HS-27A (cell line): ENCODE data around the gene BIRC6.
"Not testable (repeated sequence)": the region's sequence is repeated elsewhere in the genome, so short reads cannot be mapped to it uniquely, and the experiment has no call there.

Experiments used
- DNase-seq: peaks from one replicate; pipeline ENCODE4 v3.0.0-alpha.2; 2012; ENCODE audit warnings: low read depth, missing footprints

Gene BIRC6

GRCh38 chr2:32356681-32357317 is at the start of gene BIRC6:
Gene BIRC6 (plus strand): TSS chr2:32357023. CDS start chr2:32357162, 139 bp downstream.
- DNase-seq, result peak; percentile 79

GRCh38 chr2:32310577-32310976 is 46.2 kb upstream of the BIRC6 start:
- DNase-seq, result no peak

- DNase-seq, result no peak
Measured at GRCh38 chr2:32314886-32315285, 41.9 kb upstream of the BIRC6 start.

- DNase-seq, result not testable (repeated sequence)
Measured at GRCh38 chr2:32328679-32329078, 28.1 kb upstream of the BIRC6 start.

GRCh38 chr2:32329180-32329980 is 27.4 kb upstream of the BIRC6 start:
- DNase-seq, result not testable (repeated sequence)

GRCh38 chr2:32330136-32330535 is 26.7 kb upstream of the BIRC6 start:
- DNase-seq, result no peak

- DNase-seq, result no peak
Measured at GRCh38 chr2:32342801-32343200, 14.0 kb upstream of the BIRC6 start.

- not testable (repeated sequence) for DNase-seq
Measured at GRCh38 chr2:32350797-32351196, 6.0 kb upstream of the BIRC6 start.

- DNase-seq, result no peak
Measured at GRCh38 chr2:32355976-32356680, 695 bp upstream of the BIRC6 start.

GRCh38 chr2:32357318-32358110 is 691 bp downstream of the BIRC6 start:
- no peak for DNase-seq

- DNase-seq, result no peak
Measured at GRCh38 chr2:32358111-32358482, 1.3 kb downstream of the BIRC6 start.

GRCh38 chr2:32360416-32360815 is 3.6 kb downstream of the BIRC6 start:
- no peak for DNase-seq

- DNase-seq, result not testable (repeated sequence)
Measured at GRCh38 chr2:32362997-32363396, 6.2 kb downstream of the BIRC6 start.

- DNase-seq, result no peak
Measured at GRCh38 chr2:32363597-32363996, 6.8 kb downstream of the BIRC6 start.

GRCh38 chr2:32364290-32364689 is 7.5 kb downstream of the BIRC6 start:
- not testable (repeated sequence) for DNase-seq

- DNase-seq, result not testable (repeated sequence)
Measured at GRCh38 chr2:32365679-32366078, 8.9 kb downstream of the BIRC6 start.

- no peak for DNase-seq
Measured at GRCh38 chr2:32366595-32366994, 9.8 kb downstream of the BIRC6 start.

GRCh38 chr2:32369222-32369621 is 12.4 kb downstream of the BIRC6 start:
- no peak for DNase-seq

GRCh38 chr2:32370942-32371341 is 14.1 kb downstream of the BIRC6 start:
- not testable (repeated sequence) for DNase-seq

- no peak for DNase-seq
Measured at GRCh38 chr2:32372519-32373182, 15.8 kb downstream of the BIRC6 start.

GRCh38 chr2:32375228-32375892 is 18.5 kb downstream of the BIRC6 start:
- DNase-seq, result no peak
